ENCODE data around the gene ZNF804A.
"Not testable (repeated sequence)": the region's sequence is repeated elsewhere in the genome, so short reads cannot be mapped to it uniquely, and the experiment has no call there.

Gene ZNF804A

GRCh38 chr2:184875911-184876310 is 277.6 kb downstream of the ZNF804A start:
- no peak overlapping the region for H3K27ac Mint-ChIP-seq
- no peaks in the 10 kb centered on the region for H3K36me3 Mint-ChIP-seq
- H3K4me1 Mint-ChIP-seq (ENCODE audit: low read depth): no peaks in the 10 kb centered on the region
- H3K27me3 Mint-ChIP-seq: no peaks in the 10 kb centered on the region
- peaks cover 4% of the 10 kb centered on the region for H3K9me3 Mint-ChIP-seq (ENCODE audit: low read depth)
- no peak overlapping the region for H3K4me3 Mint-ChIP-seq

GRCh38 chr2:184877909-184878308 is 279.6 kb downstream of the ZNF804A start:
- H3K4me1 Mint-ChIP-seq (ENCODE audit: low read depth): no peaks in the 10 kb centered on the region
- H3K27me3 Mint-ChIP-seq: no peaks in the 10 kb centered on the region
- no peak overlapping the region for H3K27ac Mint-ChIP-seq
- H3K36me3 Mint-ChIP-seq: no peaks in the 10 kb centered on the region
- H3K4me3 Mint-ChIP-seq: no peak overlapping the region
- peaks cover 4% of the 10 kb centered on the region for H3K9me3 Mint-ChIP-seq (ENCODE audit: low read depth)

- H3K36me3 Mint-ChIP-seq: no peaks in the 10 kb centered on the region
- H3K4me1 Mint-ChIP-seq (ENCODE audit: low read depth): no peaks in the 10 kb centered on the region
- H3K4me3 Mint-ChIP-seq: no peak overlapping the region
- peaks cover 4% of the 10 kb centered on the region for H3K9me3 Mint-ChIP-seq (ENCODE audit: low read depth)
- H3K27me3 Mint-ChIP-seq: no peaks in the 10 kb centered on the region
- H3K27ac Mint-ChIP-seq: no peak overlapping the region
Observed at GRCh38 chr2:184879671-184880070, 281.3 kb downstream of the ZNF804A start.

GRCh38 chr2:184886585-184886984 is 288.3 kb downstream of the ZNF804A start:
- H3K9me3 Mint-ChIP-seq (ENCODE audit: low read depth): peaks cover 12% of the 10 kb centered on the region
- not testable (repeated sequence) for H3K27ac Mint-ChIP-seq; H3K4me1 Mint-ChIP-seq (ENCODE audit: low read depth); H3K4me3 Mint-ChIP-seq; H3K27me3 Mint-ChIP-seq; H3K36me3 Mint-ChIP-seq

- Mint-ChIP-seq H3K27ac (no peak overlapping the region), H3K4me1 (ENCODE audit: low read depth) (no peaks in the 10 kb centered on the region), H3K27me3 (no peaks in the 10 kb centered on the region), H3K9me3 (ENCODE audit: low read depth) (peaks cover 12% of the 10 kb centered on the region), H3K36me3 (no peaks in the 10 kb centered on the region), H3K4me3 (no peak overlapping the region)
Observed at GRCh38 chr2:184890311-184890710, 292.0 kb downstream of the ZNF804A start.

GRCh38 chr2:184904991-184905390 is 306.7 kb downstream of the ZNF804A start:
- no peaks in the 10 kb centered on the region for H3K27me3 Mint-ChIP-seq
- H3K4me1 Mint-ChIP-seq (ENCODE audit: low read depth): no peaks in the 10 kb centered on the region
- no peak overlapping the region for H3K27ac Mint-ChIP-seq
- no peak overlapping the region for H3K4me3 Mint-ChIP-seq
- no peaks in the 10 kb centered on the region for H3K9me3 Mint-ChIP-seq (ENCODE audit: low read depth)
- H3K36me3 Mint-ChIP-seq: no peaks in the 10 kb centered on the region

- no peaks in the 10 kb centered on the region for H3K9me3 Mint-ChIP-seq (ENCODE audit: low read depth)
- no peak overlapping the region for H3K27ac Mint-ChIP-seq
- no peaks in the 10 kb centered on the region for H3K36me3 Mint-ChIP-seq
- H3K4me3 Mint-ChIP-seq: no peak overlapping the region
- no peaks in the 10 kb centered on the region for H3K27me3 Mint-ChIP-seq
- H3K4me1 Mint-ChIP-seq (ENCODE audit: low read depth): no peaks in the 10 kb centered on the region
Observed at GRCh38 chr2:184906160-184906559, 307.8 kb downstream of the ZNF804A start.

- Mint-ChIP-seq H3K9me3 (ENCODE audit: low read depth) (no peaks in the 10 kb centered on the region), H3K36me3 (no peaks in the 10 kb centered on the region), H3K4me3 (no peak overlapping the region), H3K27ac (no peak overlapping the region), H3K4me1 (ENCODE audit: low read depth) (no peaks in the 10 kb centered on the region), H3K27me3 (no peaks in the 10 kb centered on the region)
Observed at GRCh38 chr2:184906709-184907108, 308.4 kb downstream of the ZNF804A start.

GRCh38 chr2:184908966-184909365 is 310.6 kb downstream of the ZNF804A start:
- H3K27ac Mint-ChIP-seq: no peak overlapping the region
- no peaks in the 10 kb centered on the region for H3K36me3 Mint-ChIP-seq
- no peaks in the 10 kb centered on the region for H3K4me1 Mint-ChIP-seq (ENCODE audit: low read depth)
- no peaks in the 10 kb centered on the region for H3K27me3 Mint-ChIP-seq
- no peak overlapping the region for H3K4me3 Mint-ChIP-seq
- peaks cover 5% of the 10 kb centered on the region for H3K9me3 Mint-ChIP-seq (ENCODE audit: low read depth)

GRCh38 chr2:184920451-184920965 is 322.2 kb downstream of the ZNF804A start:
- Mint-ChIP-seq H3K9me3 (ENCODE audit: low read depth) (peaks cover 14% of the 10 kb centered on the region), H3K4me1 (ENCODE audit: low read depth) (no peaks in the 10 kb centered on the region), H3K27ac (no peak overlapping the region), H3K4me3 (no peak overlapping the region), H3K27me3 (no peaks in the 10 kb centered on the region), H3K36me3 (no peaks in the 10 kb centered on the region)

- Mint-ChIP-seq H3K27ac (no peak overlapping the region), H3K27me3 (no peaks in the 10 kb centered on the region), H3K4me1 (ENCODE audit: low read depth) (no peaks in the 10 kb centered on the region), H3K4me3 (no peak overlapping the region), H3K9me3 (ENCODE audit: low read depth) (peaks cover 15% of the 10 kb centered on the region), H3K36me3 (no peaks in the 10 kb centered on the region)
Observed at GRCh38 chr2:184921676-184922075, 323.3 kb downstream of the ZNF804A start.

- Mint-ChIP-seq H3K9me3 (ENCODE audit: low read depth) (peaks cover 22% of the 10 kb centered on the region), H3K36me3 (no peaks in the 10 kb centered on the region), H3K27ac (no peak overlapping the region), H3K27me3 (no peaks in the 10 kb centered on the region), H3K4me1 (ENCODE audit: low read depth) (no peaks in the 10 kb centered on the region), H3K4me3 (no peak overlapping the region)
Observed at GRCh38 chr2:184923751-184924150, 325.4 kb downstream of the ZNF804A start.

- H3K4me1 Mint-ChIP-seq (ENCODE audit: low read depth): no peaks in the 10 kb centered on the region
- H3K27ac Mint-ChIP-seq: no peak overlapping the region
- H3K36me3 Mint-ChIP-seq: no peaks in the 10 kb centered on the region
- no peaks in the 10 kb centered on the region for H3K27me3 Mint-ChIP-seq
- H3K9me3 Mint-ChIP-seq (ENCODE audit: low read depth): peaks cover 21% of the 10 kb centered on the region
- no peak overlapping the region for H3K4me3 Mint-ChIP-seq
Observed at GRCh38 chr2:184927040-184927439, 328.7 kb downstream of the ZNF804A start.

GRCh38 chr2:184936761-184937160 is 338.4 kb downstream of the ZNF804A start:
- Mint-ChIP-seq H3K36me3 (no peaks in the 10 kb centered on the region), H3K9me3 (ENCODE audit: low read depth) (peaks cover 6% of the 10 kb centered on the region), H3K4me3 (no peak overlapping the region), H3K27me3 (no peaks in the 10 kb centered on the region), H3K4me1 (ENCODE audit: low read depth) (no peaks in the 10 kb centered on the region), H3K27ac (no peak overlapping the region)

- Mint-ChIP-seq H3K9me3 (ENCODE audit: low read depth) (peaks cover 10% of the 10 kb centered on the region), H3K4me3 (no peak overlapping the region), H3K36me3 (no peaks in the 10 kb centered on the region), H3K27ac (no peak overlapping the region), H3K4me1 (ENCODE audit: low read depth) (no peaks in the 10 kb centered on the region), H3K27me3 (no peaks in the 10 kb centered on the region)
Observed at GRCh38 chr2:184938221-184938985, 340.1 kb downstream of the ZNF804A start.

GRCh38 chr2:184945326-184945725 is 347.0 kb downstream of the ZNF804A start:
- no peaks in the 10 kb centered on the region for H3K4me1 Mint-ChIP-seq (ENCODE audit: low read depth)
- H3K36me3 Mint-ChIP-seq: no peaks in the 10 kb centered on the region
- H3K4me3 Mint-ChIP-seq: no peak overlapping the region
- H3K9me3 Mint-ChIP-seq (ENCODE audit: low read depth): peaks cover 4% of the 10 kb centered on the region
- H3K27ac Mint-ChIP-seq: no peak overlapping the region
- no peaks in the 10 kb centered on the region for H3K27me3 Mint-ChIP-seq
